ENCODE data around the gene PFKFB4.
A peak's percentile ranks its signal among the peaks of the same experiment; 100 is the strongest.

PFKFB4 gene

GRCh38 chr3:48507256-48508061 lies 49.1 kb downstream of the PFKFB4 start:
- TF ChIP-seq MYC (IDR thresholded peaks at IDR 0.05; ENCODE audit: low read depth, low read length) (peak; percentile 70), CTCF (IDR thresholded peaks at IDR 0.05; ENCODE audit: low read depth, low read length) (peak; percentile 51), POLR2A (IDR thresholded peaks at IDR 0.05; ENCODE audit: extremely low read depth, insufficient read length) (no peak), MAX (IDR thresholded peaks at IDR 0.05; ENCODE audit: low read depth, low read length) (peak; percentile 82)
- H3K4me3 ChIP-seq (ENCODE audit: low read depth, low read length): no peak overlapping the region
- peak; percentile 77 for DNase-seq (ENCODE audit: low read depth)

- TF ChIP-seq POLR2A (IDR thresholded peaks at IDR 0.05; ENCODE audit: extremely low read depth, insufficient read length) (no peak), MYC (IDR thresholded peaks at IDR 0.05; ENCODE audit: low read depth, low read length) (no peak), CTCF (IDR thresholded peaks at IDR 0.05; ENCODE audit: low read depth, low read length) (no peak), MAX (IDR thresholded peaks at IDR 0.05; ENCODE audit: low read depth, low read length) (no peak)
- no peak for DNase-seq (ENCODE audit: low read depth)
These were observed 50.6 kb downstream of the PFKFB4 start for GRCh38 chr3:48505968-48506504.

GRCh38 chr3:48505146-48505545 lies 51.5 kb downstream of the PFKFB4 start:
- no peak overlapping the region for H3K4me3 ChIP-seq (ENCODE audit: low read depth, low read length)
- no peak for DNase-seq (ENCODE audit: low read depth)
- TF ChIP-seq POLR2A (IDR thresholded peaks at IDR 0.05; ENCODE audit: extremely low read depth, insufficient read length) (no peak), CTCF (IDR thresholded peaks at IDR 0.05; ENCODE audit: low read depth, low read length) (no peak), MAX (IDR thresholded peaks at IDR 0.05; ENCODE audit: low read depth, low read length) (no peak), MYC (IDR thresholded peaks at IDR 0.05; ENCODE audit: low read depth, low read length) (no peak)

More at GRCh38 chr3:48505968-48506504, 50.6 kb downstream of the PFKFB4 start:
- no peak overlapping the region for H3K4me3 ChIP-seq (ENCODE audit: low read depth, low read length)

- peak within 1 kb of the TSS; percentile 25 for H3K4me3 ChIP-seq (ENCODE audit: low read depth, low read length)
- DNase-seq (ENCODE audit: low read depth): peak; percentile 53
- TF ChIP-seq MYC (IDR thresholded peaks at IDR 0.05; ENCODE audit: low read depth, low read length): no peak
- no peak for TF ChIP-seq POLR2A (IDR thresholded peaks at IDR 0.05; ENCODE audit: extremely low read depth, insufficient read length)
- no peak for TF ChIP-seq MAX (IDR thresholded peaks at IDR 0.05; ENCODE audit: low read depth, low read length)
- TF ChIP-seq CTCF (IDR thresholded peaks at IDR 0.05; ENCODE audit: low read depth, low read length): no peak
These were observed 52.3 kb downstream of the PFKFB4 start, which contains the start of gene SHISA5 for GRCh38 chr3:48504051-48504946. TSS of gene SHISA5 (minus strand) at chr3:48504174. CDS start at chr3:48504094, 80 bp downstream.

GRCh38 chr3:48503401-48504050 lies 53.1 kb downstream of the PFKFB4 start:
- H3K4me3 ChIP-seq (ENCODE audit: low read depth, low read length): peak overlapping the region; percentile 25
- TF ChIP-seq CTCF (IDR thresholded peaks at IDR 0.05; ENCODE audit: low read depth, low read length): no peak
- no peak for TF ChIP-seq POLR2A (IDR thresholded peaks at IDR 0.05; ENCODE audit: extremely low read depth, insufficient read length)
- TF ChIP-seq MYC (IDR thresholded peaks at IDR 0.05; ENCODE audit: low read depth, low read length): no peak
- no peak for TF ChIP-seq MAX (IDR thresholded peaks at IDR 0.05; ENCODE audit: low read depth, low read length)
- DNase-seq (ENCODE audit: low read depth): no peak
